OCI-LY7 (cell line): ENCODE measurements around the gene UFSP1. TPM values are rescaled to one million over a fixed set of nuclear protein-coding genes. Genes with fewer than 3 reads are reported as not detected.
"Not testable (repeated sequence)": the region's sequence is repeated elsewhere in the genome, so short reads cannot be mapped to it uniquely, and the experiment has no call there.

Experiments used
- BruUV-seq: library from RNA; stranded (reverse); fragments of 400-500 nt; replicated peaks from 2 replicates; lab custom pipeline; 2021; lab: Mats Ljungman, UMichigan
- CTCF ChIA-PET: fragments of 300-600 bp; sonication (Branson Sonifier 250); formaldehyde crosslinking; loops from one replicate; lab custom pipeline; 2022; ENCODE audit warnings: antibody characterized with exemption; ENCODE audit not compliant: unreplicated experiment; lab: Charles Lee
- POLR2A ChIA-PET: fragments of 300-600 bp; sonication (Branson Sonifier 250); formaldehyde crosslinking; loops from one replicate; lab custom pipeline; 2022; ENCODE audit warnings: antibody characterized with exemption; lab: Charles Lee
- DNase-seq: peaks from one replicate; pipeline ENCODE4 v3.0.0-alpha.2; 2015; ENCODE audit warnings: low spot score
- H2AFZ ChIP-seq: fragments of 200-600 bp; sonication (generic), shearing (Covaris generic); 2 replicates; pipeline ENCODE4 v1.6.1; 2014; ENCODE audit warnings: mild to moderate bottlenecking, antibody characterized with exemption, low read length, moderate library complexity
- H3K27ac ChIP-seq: fragments of 200-600 bp; sonication (generic); 2 replicates; pipeline ENCODE4 v1.5.1; 2014; ENCODE audit warnings: mixed run types, low read depth, mild to moderate bottlenecking, moderate library complexity, low read length, inconsistent platforms; ENCODE audit not compliant: poor library complexity, severe bottlenecking
- H3K36me3 ChIP-seq: fragments of 200-600 bp; sonication (generic); 2 replicates; pipeline ENCODE4 v1.6.1; 2014; ENCODE audit warnings: mild to moderate bottlenecking, antibody characterized with exemption, low read length, moderate library complexity, mixed read lengths; ENCODE audit not compliant: insufficient read depth
- H3K4me1 ChIP-seq: fragments of 200-600 bp; sonication (generic); 2 replicates; pipeline ENCODE4 v1.5.1; 2014; ENCODE audit warnings: mild to moderate bottlenecking, low read length; ENCODE audit not compliant: insufficient read depth, poor library complexity, severe bottlenecking
- H3K4me2 ChIP-seq: fragments of 200-600 bp; sonication (generic); 2 replicates; pipeline ENCODE4 v1.6.1; 2014; ENCODE audit warnings: mild to moderate bottlenecking, low read length
- H3K4me3 ChIP-seq: fragments of 200-600 bp; sonication (generic); 2 replicates; pipeline ENCODE4 v1.5.1; 2014; ENCODE audit warnings: mild to moderate bottlenecking, low read depth, low read length; ENCODE audit not compliant: poor library complexity, severe bottlenecking
- H3K79me2 ChIP-seq: fragments of 200-600 bp; sonication (generic); 2 replicates; pipeline ENCODE4 v1.6.1; 2016; ENCODE audit warnings: low read depth, mild to moderate bottlenecking, low read length, moderate library complexity, mixed read lengths; ENCODE audit not compliant: insufficient read depth
- H3K9me2 ChIP-seq: fragments of 200-600 bp; sonication (generic); 2 replicates; pipeline ENCODE4 v1.6.1; 2016; ENCODE audit warnings: mild to moderate bottlenecking, low read length, mixed read lengths; ENCODE audit not compliant: insufficient read depth
- H3K9me3 ChIP-seq: fragments of 200-600 bp; sonication (generic); 2 replicates; pipeline ENCODE4 v1.6.1; 2014; ENCODE audit warnings: mild to moderate bottlenecking, mixed run types, low read length, mixed read lengths
- H4K20me1 ChIP-seq: fragments of 200-600 bp; sonication (generic); 2 replicates; pipeline ENCODE4 v1.6.1; 2014; ENCODE audit warnings: mild to moderate bottlenecking, antibody characterized with exemption, low read length, moderate library complexity, mixed read lengths; ENCODE audit not compliant: insufficient read depth
- EZH2phosphoT487 ChIP-seq: fragments of 200-600 bp; sonication (generic); IDR thresholded peaks from 2 replicates; pipeline ENCODE4 v1.6.1; 2018; ENCODE audit warnings: low read depth, borderline replicate concordance, mild to moderate bottlenecking, mixed run types, antibody characterized with exemption, low read length, moderate library complexity, mixed read lengths
- intact Hi-C: fragments of 100-400 bp; cut with micrococcal nuclease; formaldehyde crosslinking; loops from one replicate; pipeline ENCODE4 v1.10.0; 2022; ENCODE audit not compliant: unreplicated experiment
- total RNA-seq, 2 experiments: library from RNA; depleted of rRNA in 1 of 2; stranded (reverse); fragments of >200 nt in 1 of 2; shearing (Covaris generic) in 1 of 2; gene quantifications; 2 replicates each; pipeline ENCODE4 v1.2.3, GENCODE V29; 2014 to 2022
- TF ChIP-seq, protein P1 (sequence below): fragments of 200-600 bp; sonication (generic); conservative IDR thresholded peaks from 2 replicates; pipeline ENCODE4 v1.5.1; 2014; ENCODE audit warnings: mild to moderate bottlenecking, antibody characterized with exemption, low read length, moderate library complexity, mixed read lengths

UFSP1 gene
- total RNA-seq, 2 experiments from 2014 or later, result 2.8 to 3.3 TPM

DNA sequence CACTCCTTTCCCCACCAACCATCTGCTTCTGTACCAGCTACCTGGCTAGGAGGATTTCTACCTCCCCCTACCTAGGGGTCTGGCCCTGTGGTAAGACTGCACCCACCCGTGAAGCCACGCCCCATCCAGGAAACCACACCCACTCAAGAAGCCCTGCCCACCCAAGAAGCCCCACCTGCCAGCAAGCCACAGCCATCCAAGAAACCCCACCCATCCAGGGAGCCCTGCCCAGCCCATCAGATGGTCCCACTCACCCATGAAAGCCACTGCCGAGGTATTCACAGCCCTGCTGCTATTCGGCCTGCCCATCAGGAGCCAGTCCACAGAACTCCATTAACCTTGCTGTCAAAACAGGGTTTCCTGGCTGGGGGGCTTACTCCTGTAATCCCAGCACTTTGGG is 44.2 kb upstream of the UFSP1 start:
- no peak for DNase-seq
- TF ChIP-seq EZH2phosphoT487, result no peak
- TF ChIP-seq, protein P1, sequence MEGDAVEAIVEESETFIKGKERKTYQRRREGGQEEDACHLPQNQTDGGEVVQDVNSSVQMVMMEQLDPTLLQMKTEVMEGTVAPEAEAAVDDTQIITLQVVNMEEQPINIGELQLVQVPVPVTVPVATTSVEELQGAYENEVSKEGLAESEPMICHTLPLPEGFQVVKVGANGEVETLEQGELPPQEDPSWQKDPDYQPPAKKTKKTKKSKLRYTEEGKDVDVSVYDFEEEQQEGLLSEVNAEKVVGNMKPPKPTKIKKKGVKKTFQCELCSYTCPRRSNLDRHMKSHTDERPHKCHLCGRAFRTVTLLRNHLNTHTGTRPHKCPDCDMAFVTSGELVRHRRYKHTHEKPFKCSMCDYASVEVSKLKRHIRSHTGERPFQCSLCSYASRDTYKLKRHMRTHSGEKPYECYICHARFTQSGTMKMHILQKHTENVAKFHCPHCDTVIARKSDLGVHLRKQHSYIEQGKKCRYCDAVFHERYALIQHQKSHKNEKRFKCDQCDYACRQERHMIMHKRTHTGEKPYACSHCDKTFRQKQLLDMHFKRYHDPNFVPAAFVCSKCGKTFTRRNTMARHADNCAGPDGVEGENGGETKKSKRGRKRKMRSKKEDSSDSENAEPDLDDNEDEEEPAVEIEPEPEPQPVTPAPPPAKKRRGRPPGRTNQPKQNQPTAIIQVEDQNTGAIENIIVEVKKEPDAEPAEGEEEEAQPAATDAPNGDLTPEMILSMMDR, result no peak
- Histone ChIP-seq H3K4me3 (no peak overlapping the region), H3K9me2 (no peaks in the 10 kb centered on the region), H3K9me3 (no peaks in the 10 kb centered on the region), H3K27ac (no peak overlapping the region), H3K4me1 (no peaks in the 10 kb centered on the region), H4K20me1 (no peaks in the 10 kb centered on the region), H3K79me2 (no peaks in the 10 kb centered on the region), H3K36me3 (no peaks in the 10 kb centered on the region), H3K4me2 (no peak overlapping the region), H2AFZ (no peak overlapping the region)
- CTCF ChIA-PET, result no interaction called here
- no TSS peak for BruUV-seq
- intact Hi-C loops, result no loop called here
- POLR2A ChIA-PET, result no interaction called here

GRCh38 chr7:100929808-100930174 is 40.3 kb upstream of the UFSP1 start:
- DNase-seq, result no peak
- Histone ChIP-seq H4K20me1 (no peaks in the 10 kb centered on the region), H3K4me2 (no peak overlapping the region), H3K9me2 (no peaks in the 10 kb centered on the region), H3K79me2 (no peaks in the 10 kb centered on the region), H3K36me3 (no peaks in the 10 kb centered on the region), H3K27ac (no peak overlapping the region), H3K9me3 (no peaks in the 10 kb centered on the region), H3K4me3 (no peak overlapping the region), H2AFZ (no peak overlapping the region), H3K4me1 (no peaks in the 10 kb centered on the region)
- POLR2A ChIA-PET, result no interaction called here
- TF ChIP-seq EZH2phosphoT487, result no peak
- TF ChIP-seq, protein P1, result no peak
- intact Hi-C loops, result no loop called here
- BruUV-seq, result no TSS peak
- CTCF ChIA-PET, result no interaction called here

- H3K9me3 ChIP-seq, H3K27ac ChIP-seq, H3K4me3 ChIP-seq, DNase-seq, intact Hi-C loops, POLR2A ChIA-PET, H4K20me1 ChIP-seq, H3K36me3 ChIP-seq, BruUV-seq, CTCF ChIA-PET, H2AFZ ChIP-seq, H3K79me2 ChIP-seq, H3K4me1 ChIP-seq, H3K9me2 ChIP-seq, H3K4me2 ChIP-seq: not testable (repeated sequence)
Measured at GRCh38 chr7:100923616-100924015, 34.1 kb upstream of the UFSP1 start.
